ENCODE measurements around the gene THEMIS.

- no peak for TF ChIP-seq MAX (IDR thresholded peaks at IDR 0.05)
- no peak for TF ChIP-seq CEBPB (IDR thresholded peaks at IDR 0.05)
- TF ChIP-seq EP300 (IDR thresholded peaks at IDR 0.05; ENCODE audit: borderline replicate concordance), result no peak
Measured at GRCh38 chr6:127865108-127865507, 35.8 kb downstream of the THEMIS start.
